HG02885 (cell line): ENCODE results near the gene KIFBP.
"Not testable (repeated sequence)": the region's sequence is repeated elsewhere in the genome, so short reads cannot be mapped to it uniquely, and the experiment has no call there.

ENCODE experiments used
- ATAC-seq: cut with Tn5 transposase; IDR thresholded peaks from one replicate; pipeline ENCODE4 v1.9.1; 2021; ENCODE audit warnings: mild to moderate bottlenecking; ENCODE audit not compliant: unreplicated experiment, poor library complexity

KIFBP gene

GRCh38 chr10:68997211-68997610, 8.6 kb downstream of the KIFBP start:
- ATAC-seq = peak; percentile 20

GRCh38 chr10:69004821-69005220, 16.2 kb downstream of the KIFBP start:
- no peak for ATAC-seq

DNA sequence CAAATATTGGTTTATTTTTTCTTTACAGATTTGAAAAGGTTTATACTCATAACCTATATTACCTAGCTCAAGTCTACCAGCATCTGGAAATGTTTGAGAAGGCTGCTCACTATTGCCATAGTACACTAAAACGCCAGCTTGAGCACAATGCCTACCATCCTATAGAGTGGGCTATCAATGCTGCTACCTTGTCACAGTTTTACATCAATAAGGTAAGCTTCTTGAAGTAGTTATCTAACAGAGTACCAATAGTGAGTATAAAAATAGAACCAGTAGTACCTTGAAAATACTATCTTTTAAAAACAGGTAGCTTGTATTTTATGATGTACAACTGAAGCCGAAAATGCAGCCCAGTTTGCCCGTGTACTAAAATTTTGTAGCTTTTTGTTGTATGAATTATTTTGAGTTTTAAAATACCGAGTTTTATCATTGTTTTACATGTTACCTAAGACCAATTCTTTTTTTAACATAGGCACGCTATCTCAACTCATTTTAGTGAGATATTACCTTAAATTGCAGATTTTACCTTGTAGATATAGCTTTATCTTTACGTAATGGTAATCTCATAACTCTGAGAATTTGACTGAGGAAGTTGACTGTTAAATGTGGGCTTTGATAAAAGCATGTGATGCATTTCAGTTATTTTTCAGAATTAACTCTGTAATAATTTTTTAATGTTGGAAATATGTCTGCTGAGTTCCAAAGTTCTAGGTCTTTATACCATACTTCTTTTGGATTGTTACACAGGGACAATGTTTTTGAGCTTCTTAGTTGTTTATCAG, 17.3 kb downstream of the KIFBP start:
- no peak for ATAC-seq

GRCh38 chr10:69007260-69007659, 18.7 kb downstream of the KIFBP start:
- no peak for ATAC-seq

DNA sequence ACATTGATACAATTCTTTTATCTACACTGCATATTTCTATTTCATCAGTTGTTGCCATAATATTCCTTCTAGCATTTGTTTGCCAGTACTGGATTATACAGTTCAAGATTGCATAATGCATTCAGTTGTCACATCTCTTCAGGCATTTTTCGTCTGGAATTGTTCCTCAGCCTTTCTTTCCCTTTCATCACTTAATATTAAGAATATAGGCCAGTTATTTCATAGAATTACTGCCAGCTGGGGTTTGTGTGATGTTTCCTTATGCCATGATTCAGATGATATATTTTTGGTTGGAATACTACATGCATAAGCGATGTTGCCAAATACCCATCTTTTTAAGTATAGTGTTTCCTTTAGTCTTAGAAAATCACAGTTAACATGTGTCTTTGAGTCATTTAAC, 20.8 kb downstream of the KIFBP start:
- ATAC-seq = no peak

DNA sequence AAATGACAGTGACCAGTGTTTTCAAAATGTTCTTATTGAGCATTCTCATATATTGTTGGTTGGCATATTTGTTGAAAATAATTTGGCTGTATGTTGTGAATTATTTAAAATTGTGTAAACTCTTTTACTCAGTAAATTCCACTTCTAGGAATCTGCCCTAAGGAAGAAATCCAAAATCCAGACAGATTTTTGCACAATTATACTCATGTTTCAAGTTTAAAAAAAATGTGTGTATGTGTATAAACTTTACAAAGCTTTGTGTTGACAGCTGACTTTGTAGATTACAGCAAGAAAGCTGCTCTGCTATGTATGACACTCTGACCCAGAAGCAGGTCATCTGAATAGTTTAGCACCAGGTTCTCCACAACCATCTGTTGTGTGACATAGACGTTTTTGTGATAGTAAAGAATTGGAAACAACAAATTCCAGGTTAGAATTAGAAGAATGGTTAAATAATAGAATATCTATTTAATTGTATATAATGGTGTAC, 21.6 kb downstream of the KIFBP start:
- ATAC-seq = no peak

GRCh38 chr10:69012778-69013177, 24.2 kb downstream of the KIFBP start:
- not testable (repeated sequence) for ATAC-seq

DNA sequence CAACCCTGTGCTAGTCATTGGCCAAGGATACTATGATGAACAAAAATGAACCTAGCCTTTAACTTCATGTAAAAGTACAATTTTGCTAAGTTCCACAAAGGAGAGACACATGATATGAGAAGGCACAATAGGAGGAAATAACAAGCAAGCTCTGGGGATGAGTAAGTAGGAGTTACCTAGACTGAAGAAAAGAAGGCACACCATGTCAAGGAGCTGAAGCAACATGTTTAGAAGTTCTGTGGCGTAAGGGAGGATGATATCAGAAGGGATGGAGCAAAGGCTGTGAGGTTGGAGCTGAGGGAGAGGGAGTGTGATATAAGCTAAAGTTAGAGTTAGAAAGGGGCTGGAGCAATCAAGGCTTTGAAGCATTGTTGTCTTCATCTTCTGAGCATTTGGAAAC, 25.6 kb downstream of the KIFBP start:
- no peak for ATAC-seq

- ATAC-seq = no peak
Observed at GRCh38 chr10:69018613-69019012, 30.0 kb downstream of the KIFBP start.

DNA sequence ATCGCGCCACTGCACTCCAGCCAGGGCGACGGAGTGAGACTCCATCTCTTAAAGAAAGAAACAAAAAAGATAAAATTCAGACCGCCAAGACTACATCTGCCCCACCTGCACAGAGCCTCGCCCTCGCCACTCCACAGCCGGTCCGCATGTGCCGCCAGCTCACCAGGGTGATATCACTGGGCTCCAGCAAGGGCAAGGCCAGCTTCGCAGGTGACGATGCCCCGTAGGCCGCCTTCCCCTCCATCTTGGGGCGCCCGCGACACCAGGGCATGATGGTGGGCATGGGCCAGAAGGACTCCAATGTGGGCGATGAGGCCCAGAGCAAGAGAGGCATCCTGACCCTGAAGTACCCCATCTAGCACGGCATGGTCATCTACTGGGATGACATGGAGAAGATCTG, 34.0 kb downstream of the KIFBP start:
- no peak for ATAC-seq

DNA sequence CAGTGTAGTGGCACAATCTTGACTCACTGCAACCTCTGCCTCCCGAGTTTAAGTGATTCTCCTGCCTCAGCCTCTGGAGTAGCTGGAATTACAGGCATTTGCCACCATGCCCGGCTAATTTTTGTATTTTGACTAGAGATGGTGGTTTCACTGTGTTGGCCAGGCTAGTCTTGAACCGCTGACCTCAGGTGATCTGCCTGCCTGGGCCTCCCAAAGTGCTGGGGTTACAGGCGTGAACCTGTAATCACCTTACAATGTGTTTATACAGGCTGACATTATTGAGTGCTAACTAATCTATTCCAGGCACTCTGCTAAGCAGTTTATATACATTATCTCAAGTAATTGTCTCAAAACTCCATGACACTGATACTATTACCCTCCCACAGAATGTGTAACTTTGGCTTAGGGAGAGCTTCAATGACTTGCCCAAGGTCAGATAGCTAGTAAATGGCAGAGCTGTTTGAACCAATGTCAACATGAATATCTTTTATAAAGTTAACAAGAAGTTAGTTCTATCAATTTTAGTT, 36.8 kb downstream of the KIFBP start:
- ATAC-seq = no peak

- ATAC-seq = no peak
Observed at GRCh38 chr10:69033256-69033655, 44.7 kb downstream of the KIFBP start.

DNA sequence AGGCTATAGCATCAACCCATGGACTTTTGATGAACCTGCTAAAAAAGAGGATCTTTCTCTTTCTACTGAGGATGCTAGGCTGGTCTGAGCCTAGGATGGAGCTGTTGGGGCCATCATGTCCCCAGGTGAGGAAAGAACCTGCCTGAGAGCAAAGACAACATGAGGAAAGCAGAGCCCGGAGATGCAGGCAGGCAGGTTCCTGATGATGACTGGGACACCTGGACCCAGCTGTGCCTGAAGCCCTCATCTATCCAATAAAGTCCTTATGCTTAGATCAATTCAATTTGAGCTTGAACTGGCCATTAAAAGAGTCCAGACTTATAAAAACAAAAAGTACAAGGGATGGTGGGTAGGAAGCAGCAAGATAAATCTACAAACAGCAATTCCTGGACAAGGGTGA, 48.9 kb downstream of the KIFBP start:
- no peak for ATAC-seq

GRCh38 chr10:69040904-69041303, 52.3 kb downstream of the KIFBP start:
- ATAC-seq = not testable (repeated sequence)

DNA sequence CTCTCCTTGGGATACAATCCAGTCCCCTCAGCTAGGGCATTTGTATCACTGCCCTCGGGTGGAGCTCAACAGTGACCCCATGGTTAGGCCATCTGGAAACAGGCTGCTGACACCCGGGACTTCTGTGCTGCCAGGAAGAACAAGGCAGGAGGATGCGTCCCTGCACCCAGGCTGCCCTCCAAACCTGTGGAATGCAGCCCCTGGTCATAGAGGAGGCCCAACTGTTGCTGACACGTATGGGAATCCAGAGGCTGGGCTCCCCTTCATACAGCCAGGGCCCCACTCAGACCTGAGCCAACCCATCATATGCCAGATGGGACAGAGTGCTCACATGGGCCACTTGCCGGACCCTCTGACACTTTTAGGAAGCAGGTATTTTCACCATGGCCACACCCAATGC, 53.8 kb downstream of the KIFBP start:
- no peak for ATAC-seq

DNA sequence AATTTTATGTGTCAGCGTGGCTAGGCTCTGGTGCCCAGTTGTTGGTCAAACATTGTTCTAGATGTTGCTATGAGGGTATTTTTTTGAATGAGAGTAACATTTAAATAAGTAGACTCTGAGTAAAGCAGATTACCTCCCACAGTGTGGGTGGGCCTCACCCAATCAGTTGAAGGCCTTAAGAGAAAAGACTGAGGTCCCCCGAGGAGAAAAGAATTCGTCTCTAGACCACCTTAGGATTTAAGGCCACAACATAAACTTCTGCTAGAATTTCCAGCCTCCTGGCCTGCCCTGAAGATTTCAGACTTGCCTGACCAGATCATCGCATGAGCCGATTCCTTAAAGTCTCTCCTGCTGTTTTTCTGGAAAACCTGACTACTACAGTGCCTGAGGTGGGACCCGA, 54.2 kb downstream of the KIFBP start:
- no peak for ATAC-seq

- no peak for ATAC-seq
Observed at GRCh38 chr10:69043931-69044531, 55.4 kb downstream of the KIFBP start.

DNA sequence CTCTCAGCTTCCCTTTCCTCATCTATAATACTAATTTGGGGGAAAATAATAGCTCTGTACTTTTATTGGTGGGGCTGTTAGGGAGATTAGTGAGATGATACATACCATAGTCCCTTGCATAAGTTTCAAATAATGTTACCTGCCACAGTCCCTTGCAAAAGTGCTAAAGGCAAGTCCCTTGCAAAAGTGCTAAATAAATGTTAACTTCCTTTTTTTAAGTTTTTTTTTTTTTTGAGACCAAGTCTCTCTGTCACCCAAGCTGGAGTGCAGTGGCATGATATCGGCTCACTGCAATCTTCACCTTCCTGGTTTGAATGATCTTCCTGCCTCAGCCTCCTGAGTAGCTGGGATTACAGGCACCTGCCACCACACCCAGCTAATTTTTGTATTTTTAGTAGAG, 55.9 kb downstream of the KIFBP start:
- no peak for ATAC-seq

DNA sequence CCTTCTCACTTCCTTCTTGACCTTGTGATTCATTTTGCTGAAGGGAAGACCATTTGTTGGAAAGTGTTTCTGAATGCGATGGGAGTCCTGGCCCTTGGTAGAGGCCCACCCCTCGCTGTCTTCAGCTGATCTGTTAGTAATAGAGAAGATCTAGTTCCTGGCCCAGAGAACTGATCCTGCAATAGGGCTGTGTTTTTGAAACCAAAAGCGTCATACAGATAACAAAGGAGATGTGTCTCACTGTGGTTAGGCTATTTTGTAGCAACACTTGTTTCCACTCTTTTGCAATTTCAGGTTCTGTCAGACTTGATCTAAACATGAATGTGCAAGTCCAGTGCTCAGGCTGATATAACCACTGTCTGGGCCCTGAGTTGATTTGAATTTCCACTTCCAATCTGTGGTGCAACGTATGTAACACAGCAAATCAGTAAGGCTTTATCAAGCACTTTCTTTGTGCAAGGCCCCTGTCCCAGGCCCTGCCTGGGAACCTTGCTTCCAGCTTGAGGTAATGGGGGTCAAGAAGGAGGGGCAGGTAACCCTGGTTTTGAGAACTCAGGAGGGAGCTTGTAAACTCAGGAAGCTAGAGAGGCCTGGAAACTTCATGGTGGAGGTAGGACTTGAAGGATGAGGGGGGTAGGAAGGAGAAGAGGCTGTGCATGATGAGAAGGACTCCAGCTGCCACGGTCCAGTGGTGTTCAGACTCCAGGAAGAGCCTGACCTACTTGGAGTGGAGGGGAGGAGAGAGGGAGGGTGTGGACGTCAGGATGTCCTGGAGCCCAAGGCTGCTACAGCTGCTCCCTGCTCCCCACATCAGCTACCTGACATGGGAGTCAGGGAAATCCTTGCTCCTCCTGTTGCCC, 57.1 kb downstream of the KIFBP start:
- peak; percentile 74 for ATAC-seq

DNA sequence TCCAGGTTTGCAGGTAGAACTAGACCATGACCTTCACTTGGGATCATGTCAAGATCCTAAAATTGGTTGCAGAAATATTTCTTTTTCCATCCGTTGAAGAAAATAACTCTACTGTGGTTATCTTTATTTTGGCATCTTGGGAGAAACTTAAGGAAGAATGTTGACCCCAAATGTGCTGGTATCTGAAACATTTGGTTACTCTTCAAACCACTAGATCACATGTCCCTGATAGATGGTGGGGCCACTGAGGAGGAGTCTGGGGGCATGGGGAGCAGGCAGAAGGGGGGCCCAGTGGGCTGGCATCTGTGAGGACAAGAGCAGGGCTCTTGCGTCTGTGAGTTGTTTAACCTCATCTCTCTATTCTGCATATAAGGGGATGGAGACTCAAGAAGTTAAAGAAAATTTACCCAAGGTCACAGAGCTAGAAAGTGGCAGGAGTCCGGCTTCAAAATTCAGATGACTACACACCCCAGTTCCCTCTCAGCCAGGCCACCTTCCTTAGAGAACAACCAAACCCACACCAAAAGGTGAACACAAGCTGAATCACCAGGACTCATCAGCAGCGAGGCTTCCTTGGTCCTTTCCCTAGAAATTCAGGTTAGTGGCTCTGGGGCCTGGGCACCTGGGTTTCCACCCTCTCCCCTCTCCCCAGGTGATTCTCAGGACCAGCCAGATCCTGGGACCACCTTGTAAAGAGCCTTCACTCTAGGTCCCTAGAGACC, 58.7 kb downstream of the KIFBP start:
- no peak for ATAC-seq
